HepG2 (cell line): ENCODE results near the gene ITPR1. TPM values are rescaled to one million over a fixed set of nuclear protein-coding genes. Genes with fewer than 3 reads are reported as not detected.

ENCODE experiments used
- CBX2 ChIP-seq, 2 experiments: fragments of 200-600 bp in 1 of 2; sonication (generic); formaldehyde crosslinking in 1 of 2; IDR thresholded peaks; 2 replicates each; pipeline versions ENCODE4 v1.7.0 to v1.8.1; 2018 to 2022; ENCODE audit warnings: low read depth in 2 of 2, low read length in 1 of 2, mild to moderate bottlenecking in 1 of 2, missing genetic modification reagents in 1 of 2
- CREB1 ChIP-seq, 2 experiments: fragments of 450-650 bp in 1 of 2; IDR thresholded peaks; 2 replicates each; pipeline ENCODE4 v1.6.1; 2016 to 2017; ENCODE audit warnings: control low read depth in 1 of 2, mild to moderate bottlenecking in 1 of 2, missing compliant biosample characterization in 1 of 2, missing genetic modification characterization in 1 of 2
- FOXA3 ChIP-seq: IDR thresholded peaks from 2 replicates; pipeline ENCODE4 v1.6.1; 2016; ENCODE audit warnings: missing genetic modification reagents, missing compliant biosample characterization
- FOXJ3 ChIP-seq: sonication (generic); formaldehyde crosslinking; IDR thresholded peaks from 2 replicates; pipeline ENCODE4 v1.4.0; 2020; ENCODE audit warnings: missing genetic modification reagents, mild to moderate bottlenecking, borderline replicate concordance
- HDAC2 ChIP-seq: sonication (generic); formaldehyde crosslinking; IDR thresholded peaks from 2 replicates; pipeline ENCODE4 v1.4.0; 2020; ENCODE audit warnings: missing genetic modification reagents
- HHEX ChIP-seq: IDR thresholded peaks from 2 replicates; pipeline ENCODE4 v1.6.1; 2016; ENCODE audit warnings: control low read depth
- POGZ ChIP-seq: sonication (generic); formaldehyde crosslinking; IDR thresholded peaks from 2 replicates; pipeline ENCODE4 v1.4.0; 2020; ENCODE audit warnings: mild to moderate bottlenecking, missing genetic modification reagents
- PPARG ChIP-seq: conservative IDR thresholded peaks from 2 replicates; pipeline ENCODE4 v1.6.1; 2016; ENCODE audit warnings: missing biosample characterization, missing genetic modification reagents
- TBX3 ChIP-seq: fragments of 450-650 bp; IDR thresholded peaks from 2 replicates; pipeline ENCODE4 v1.6.1; 2017; ENCODE audit warnings: antibody characterized with exemption, mild to moderate bottlenecking, inconsistent platforms, borderline replicate concordance
- ZBTB20 ChIP-seq: sonication (generic); formaldehyde crosslinking; IDR thresholded peaks from 2 replicates; pipeline ENCODE4 v1.8.1; 2023; ENCODE audit warnings: missing genetic modification reagents, low read depth, mild to moderate bottlenecking, borderline replicate concordance
- ZFP36L1 ChIP-seq: sonication (generic); formaldehyde crosslinking; IDR thresholded peaks from 2 replicates; pipeline ENCODE4 v1.8.0; 2022; ENCODE audit warnings: mild to moderate bottlenecking, missing genetic modification reagents, moderate library complexity
- ZNF292 ChIP-seq: sonication (generic); formaldehyde crosslinking; IDR thresholded peaks from 2 replicates; pipeline ENCODE4 v1.8.1; 2022; ENCODE audit warnings: mild to moderate bottlenecking, low read depth, missing genetic modification reagents, borderline replicate concordance
- ZNF460 ChIP-seq: sonication (generic); formaldehyde crosslinking; IDR thresholded peaks from 2 replicates; pipeline ENCODE4 v1.5.1; 2020; ENCODE audit warnings: missing genetic modification reagents, mild to moderate bottlenecking, borderline replicate concordance
- ZNF816 ChIP-seq: sonication (generic); formaldehyde crosslinking; IDR thresholded peaks from 2 replicates; pipeline ENCODE4 v1.8.0; 2022; ENCODE audit warnings: missing genetic modification reagents, mild to moderate bottlenecking, borderline replicate concordance
- polyA plus RNA-seq, 8 experiments: library from polyadenylated mRNA; depleted of rRNA in 3 of 8; stranded (reverse) in 7 of 8; unstranded in 1 of 8; fragments of >200 nt; fragmentation: Illumina TruSeq in 4 of 8; extraction: Trizol in 4 of 8; gene quantifications; 2 replicates each; pipeline versions ENCODE4 v1.2.1 to v1.2.3, GENCODE V29; 2011 to 2016; ENCODE audit warnings: low read depth in 4 of 8, missing spikeins in 1 of 8, mixed read lengths in 1 of 8; ENCODE audit not compliant: insufficient read depth in 1 of 8
- total RNA-seq, 5 experiments: library from RNA; depleted of rRNA; stranded (reverse); fragments of >200 nt; fragmentation: Illumina TruSeq; extraction: Trizol; gene quantifications; 2 replicates each; pipeline ENCODE4 v1.2.3, GENCODE V29; 2016; ENCODE audit warnings: low read depth in 1 of 5
- TF ChIP-seq, protein P1 (sequence below): sonication (generic); formaldehyde crosslinking; conservative IDR thresholded peaks from 2 replicates; pipeline ENCODE4 v1.4.0; 2020; ENCODE audit warnings: mild to moderate bottlenecking, missing genetic modification reagents, moderate library complexity
- TF ChIP-seq, protein P2 (sequence below): sonication (generic); formaldehyde crosslinking; IDR thresholded peaks from 2 replicates; pipeline ENCODE4 v1.5.0; 2020; ENCODE audit warnings: missing genetic modification reagents, mild to moderate bottlenecking, borderline replicate concordance
- TF ChIP-seq, protein P3 (sequence below): sonication (generic); formaldehyde crosslinking; IDR thresholded peaks from 2 replicates; pipeline ENCODE4 v1.4.0; 2020; ENCODE audit warnings: low read depth, missing genetic modification reagents
- TF ChIP-seq, protein P4 (sequence below): IDR thresholded peaks from 2 replicates; pipeline ENCODE4 v1.6.1; 2016; ENCODE audit warnings: missing genetic modification reagents, missing compliant biosample characterization

The ITPR1 gene
- total and polyA plus RNA-seq, 2 of the 13 experiments (the other 11 are each of a cell fraction or from before 2014, with no cell fraction given), result 10.0 to 11.4 TPM

DNA sequence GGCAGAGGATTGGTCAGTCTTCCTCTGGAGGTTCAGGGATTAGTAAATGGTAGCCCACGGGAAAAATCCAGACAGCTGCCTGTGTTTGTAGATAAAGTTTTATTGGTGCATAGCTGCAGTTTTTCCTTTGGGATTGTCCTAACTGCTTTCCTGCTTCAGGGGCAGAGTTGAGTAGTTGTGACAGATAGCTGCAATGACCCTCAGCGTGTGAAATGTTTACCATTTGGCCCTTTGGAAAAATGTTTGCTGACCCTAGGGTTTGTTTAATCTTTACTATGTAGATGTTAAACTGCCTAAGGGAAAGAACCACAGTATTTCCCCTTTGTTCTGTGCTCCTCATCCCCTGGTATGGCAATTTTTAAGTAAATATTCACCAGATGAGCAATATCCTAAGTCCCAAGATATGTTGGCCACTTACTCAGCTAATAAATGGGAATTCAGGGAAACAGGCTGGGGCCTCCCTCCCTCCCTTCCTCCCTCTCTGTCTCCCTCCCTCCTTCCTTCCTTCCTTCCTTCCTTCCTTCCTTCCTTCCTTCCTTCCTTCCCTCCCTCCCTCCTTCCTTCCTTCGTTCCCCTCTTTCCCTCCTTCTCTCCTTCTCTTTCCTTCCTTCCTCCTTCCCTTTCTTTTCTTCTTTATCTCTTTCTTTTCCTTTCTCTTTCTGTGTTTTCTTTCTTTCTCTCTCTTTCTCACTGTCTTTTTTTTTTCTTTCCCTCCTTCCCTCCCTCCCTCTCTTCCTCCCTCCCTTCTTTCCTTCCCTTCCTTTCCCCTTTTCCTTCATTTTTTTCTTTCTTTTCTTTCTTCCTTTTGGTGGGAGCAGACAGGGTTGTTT lies 251.5 kb downstream of the ITPR1 start (continued):
- TF ChIP-seq FOXJ3 (CRISPR knock-in tag) (peak; percentile 66; the same call in 1 of the 2 replicates), HDAC2 (CRISPR knock-in tag) (peak; percentile 65), ZFP36L1 (CRISPR knock-in tag) (peak; percentile 88; the same call in 1 of the 2 replicates), ZNF292 (CRISPR knock-in tag) (peak; percentile 79; the same call in 1 of the 2 replicates), PPARG (CRISPR knock-in tag) (peak; percentile 79), ZNF816 (CRISPR knock-in tag) (peak; percentile 64; the same call in 1 of the 2 replicates), TBX3 (peak; percentile 63; the same call in 1 of the 2 replicates), CREB1 (IDR thresholded peaks at IDR 0.05) (no peak), CREB1 (CRISPR knock-in tag; IDR thresholded peaks at IDR 0.05) (peak; percentile 40; the same call in 1 of the 2 replicates), HHEX (CRISPR knock-in tag) (peak; percentile 72), FOXA3 (CRISPR knock-in tag) (peak; percentile 85), ZNF460 (CRISPR knock-in tag) (no peak), ZBTB20 (CRISPR knock-in tag) (peak; percentile 97; the same call in 1 of the 2 replicates), CBX2 (IDR thresholded peaks at IDR 0.05; ENCODE audit: low read depth, low read length) (no peak), CBX2 (CRISPR knock-in tag; IDR thresholded peaks at IDR 0.05; ENCODE audit: low read depth) (0 out of 2 replicates have a peak, but pooled peaks have one; percentile 39), POGZ (CRISPR knock-in tag) (peak; percentile 34; the same call in 1 of the 2 replicates)
- TF ChIP-seq, protein P1, sequence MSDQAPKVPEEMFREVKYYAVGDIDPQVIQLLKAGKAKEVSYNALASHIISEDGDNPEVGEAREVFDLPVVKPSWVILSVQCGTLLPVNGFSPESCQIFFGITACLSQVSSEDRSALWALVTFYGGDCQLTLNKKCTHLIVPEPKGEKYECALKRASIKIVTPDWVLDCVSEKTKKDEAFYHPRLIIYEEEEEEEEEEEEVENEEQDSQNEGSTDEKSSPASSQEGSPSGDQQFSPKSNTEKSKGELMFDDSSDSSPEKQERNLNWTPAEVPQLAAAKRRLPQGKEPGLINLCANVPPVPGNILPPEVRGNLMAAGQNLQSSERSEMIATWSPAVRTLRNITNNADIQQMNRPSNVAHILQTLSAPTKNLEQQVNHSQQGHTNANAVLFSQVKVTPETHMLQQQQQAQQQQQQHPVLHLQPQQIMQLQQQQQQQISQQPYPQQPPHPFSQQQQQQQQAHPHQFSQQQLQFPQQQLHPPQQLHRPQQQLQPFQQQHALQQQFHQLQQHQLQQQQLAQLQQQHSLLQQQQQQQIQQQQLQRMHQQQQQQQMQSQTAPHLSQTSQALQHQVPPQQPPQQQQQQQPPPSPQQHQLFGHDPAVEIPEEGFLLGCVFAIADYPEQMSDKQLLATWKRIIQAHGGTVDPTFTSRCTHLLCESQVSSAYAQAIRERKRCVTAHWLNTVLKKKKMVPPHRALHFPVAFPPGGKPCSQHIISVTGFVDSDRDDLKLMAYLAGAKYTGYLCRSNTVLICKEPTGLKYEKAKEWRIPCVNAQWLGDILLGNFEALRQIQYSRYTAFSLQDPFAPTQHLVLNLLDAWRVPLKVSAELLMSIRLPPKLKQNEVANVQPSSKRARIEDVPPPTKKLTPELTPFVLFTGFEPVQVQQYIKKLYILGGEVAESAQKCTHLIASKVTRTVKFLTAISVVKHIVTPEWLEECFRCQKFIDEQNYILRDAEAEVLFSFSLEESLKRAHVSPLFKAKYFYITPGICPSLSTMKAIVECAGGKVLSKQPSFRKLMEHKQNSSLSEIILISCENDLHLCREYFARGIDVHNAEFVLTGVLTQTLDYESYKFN (CRISPR knock-in tag), result peak; percentile 85
- TF ChIP-seq, protein P2, sequence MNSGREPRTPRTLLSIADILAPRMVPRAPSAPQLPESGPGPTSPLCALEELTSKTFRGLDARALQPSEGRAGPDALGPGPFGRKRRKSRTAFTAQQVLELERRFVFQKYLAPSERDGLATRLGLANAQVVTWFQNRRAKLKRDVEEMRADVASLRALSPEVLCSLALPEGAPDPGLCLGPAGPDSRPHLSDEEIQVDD (CRISPR knock-in tag), result no peak
- TF ChIP-seq, protein P3, sequence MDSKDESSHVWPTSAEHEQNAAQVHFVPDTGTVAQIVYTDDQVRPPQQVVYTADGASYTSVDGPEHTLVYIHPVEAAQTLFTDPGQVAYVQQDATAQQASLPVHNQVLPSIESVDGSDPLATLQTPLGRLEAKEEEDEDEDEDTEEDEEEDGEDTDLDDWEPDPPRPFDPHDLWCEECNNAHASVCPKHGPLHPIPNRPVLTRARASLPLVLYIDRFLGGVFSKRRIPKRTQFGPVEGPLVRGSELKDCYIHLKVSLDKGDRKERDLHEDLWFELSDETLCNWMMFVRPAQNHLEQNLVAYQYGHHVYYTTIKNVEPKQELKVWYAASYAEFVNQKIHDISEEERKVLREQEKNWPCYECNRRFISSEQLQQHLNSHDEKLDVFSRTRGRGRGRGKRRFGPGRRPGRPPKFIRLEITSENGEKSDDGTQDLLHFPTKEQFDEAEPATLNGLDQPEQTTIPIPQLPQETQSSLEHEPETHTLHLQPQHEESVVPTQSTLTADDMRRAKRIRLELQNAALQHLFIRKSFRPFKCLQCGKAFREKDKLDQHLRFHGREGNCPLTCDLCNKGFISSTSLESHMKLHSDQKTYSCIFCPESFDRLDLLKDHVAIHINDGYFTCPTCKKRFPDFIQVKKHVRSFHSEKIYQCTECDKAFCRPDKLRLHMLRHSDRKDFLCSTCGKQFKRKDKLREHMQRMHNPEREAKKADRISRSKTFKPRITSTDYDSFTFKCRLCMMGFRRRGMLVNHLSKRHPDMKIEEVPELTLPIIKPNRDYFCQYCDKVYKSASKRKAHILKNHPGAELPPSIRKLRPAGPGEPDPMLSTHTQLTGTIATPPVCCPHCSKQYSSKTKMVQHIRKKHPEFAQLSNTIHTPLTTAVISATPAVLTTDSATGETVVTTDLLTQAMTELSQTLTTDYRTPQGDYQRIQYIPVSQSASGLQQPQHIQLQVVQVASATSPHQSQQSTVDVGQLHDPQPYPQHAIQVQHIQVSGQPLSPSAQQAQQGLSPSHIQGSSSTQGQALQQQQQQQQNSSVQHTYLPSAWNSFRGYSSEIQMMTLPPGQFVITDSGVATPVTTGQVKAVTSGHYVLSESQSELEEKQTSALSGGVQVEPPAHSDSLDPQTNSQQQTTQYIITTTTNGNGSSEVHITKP, result peak; percentile 46; the same call in 1 of the 2 replicates
- TF ChIP-seq, protein P4, sequence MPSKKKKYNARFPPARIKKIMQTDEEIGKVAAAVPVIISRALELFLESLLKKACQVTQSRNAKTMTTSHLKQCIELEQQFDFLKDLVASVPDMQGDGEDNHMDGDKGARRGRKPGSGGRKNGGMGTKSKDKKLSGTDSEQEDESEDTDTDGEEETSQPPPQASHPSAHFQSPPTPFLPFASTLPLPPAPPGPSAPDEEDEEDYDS (CRISPR knock-in tag), result 0 out of 2 replicates have a peak, but pooled peaks have one; percentile 10
